ENCODE measurements around the gene STRN.
"Not testable (repeated sequence)": the region's sequence is repeated elsewhere in the genome, so short reads cannot be mapped to it uniquely, and the experiment has no call there.

STRN gene

DNA sequence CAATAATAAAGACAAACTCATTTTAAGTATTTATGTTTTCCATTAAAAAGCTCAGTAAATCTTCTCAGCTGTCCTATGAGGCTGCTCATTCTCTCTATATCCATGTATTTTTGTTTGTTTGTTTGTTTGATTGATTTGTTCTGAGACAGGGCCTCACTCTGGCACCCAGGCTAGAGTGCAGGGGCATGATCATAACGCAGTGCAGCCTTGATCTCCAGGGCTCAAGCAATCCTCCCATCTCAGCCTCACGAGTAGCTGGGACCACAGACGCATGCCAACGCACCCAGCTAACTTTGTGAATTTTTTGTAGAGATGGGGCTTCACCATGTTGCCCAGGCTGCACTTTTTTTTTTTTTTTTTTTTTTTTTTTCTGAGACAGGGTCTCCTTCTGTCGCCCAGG, 5.6 kb downstream of the STRN start:
- TF ChIP-seq, protein P1, sequence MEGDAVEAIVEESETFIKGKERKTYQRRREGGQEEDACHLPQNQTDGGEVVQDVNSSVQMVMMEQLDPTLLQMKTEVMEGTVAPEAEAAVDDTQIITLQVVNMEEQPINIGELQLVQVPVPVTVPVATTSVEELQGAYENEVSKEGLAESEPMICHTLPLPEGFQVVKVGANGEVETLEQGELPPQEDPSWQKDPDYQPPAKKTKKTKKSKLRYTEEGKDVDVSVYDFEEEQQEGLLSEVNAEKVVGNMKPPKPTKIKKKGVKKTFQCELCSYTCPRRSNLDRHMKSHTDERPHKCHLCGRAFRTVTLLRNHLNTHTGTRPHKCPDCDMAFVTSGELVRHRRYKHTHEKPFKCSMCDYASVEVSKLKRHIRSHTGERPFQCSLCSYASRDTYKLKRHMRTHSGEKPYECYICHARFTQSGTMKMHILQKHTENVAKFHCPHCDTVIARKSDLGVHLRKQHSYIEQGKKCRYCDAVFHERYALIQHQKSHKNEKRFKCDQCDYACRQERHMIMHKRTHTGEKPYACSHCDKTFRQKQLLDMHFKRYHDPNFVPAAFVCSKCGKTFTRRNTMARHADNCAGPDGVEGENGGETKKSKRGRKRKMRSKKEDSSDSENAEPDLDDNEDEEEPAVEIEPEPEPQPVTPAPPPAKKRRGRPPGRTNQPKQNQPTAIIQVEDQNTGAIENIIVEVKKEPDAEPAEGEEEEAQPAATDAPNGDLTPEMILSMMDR (IDR thresholded peaks at IDR 0.05; ENCODE audit: low read depth, low read length) = no peak

DNA sequence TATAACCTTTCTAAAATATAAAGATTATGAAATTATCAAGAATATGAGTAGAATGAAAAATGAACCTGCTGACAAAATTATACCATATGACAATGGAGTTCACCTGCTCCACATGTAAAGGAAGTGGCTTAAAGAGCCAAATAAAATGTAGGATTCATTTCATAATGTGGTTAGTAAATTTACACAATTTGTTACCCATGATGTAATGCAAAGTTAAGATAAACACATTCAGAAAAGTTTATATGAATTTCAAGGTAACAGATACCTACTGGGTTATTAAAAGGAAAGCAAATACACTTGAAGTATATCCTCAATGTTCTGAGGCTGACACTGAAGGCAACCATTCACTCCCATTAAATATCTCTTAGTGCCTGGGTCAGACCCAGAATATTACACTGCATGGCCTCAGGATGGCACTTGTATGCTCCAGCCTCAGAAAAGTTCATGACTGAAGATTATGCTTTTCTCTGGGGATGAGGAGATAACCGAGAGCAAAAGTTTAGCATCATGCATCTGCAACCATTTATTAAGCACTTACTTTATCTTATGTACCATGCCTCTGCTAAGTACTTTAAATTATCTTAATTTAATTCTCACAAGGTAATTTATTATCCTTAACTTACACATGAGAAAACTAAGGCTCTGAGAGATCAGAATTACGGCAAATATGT, 6.2 kb downstream of the STRN start:
- TF ChIP-seq, protein P1 (IDR thresholded peaks at IDR 0.05; ENCODE audit: low read depth, low read length) = no peak
- no peak overlapping the region for H3K4me3 ChIP-seq (ENCODE audit: low read depth, low read length)

More for the DNA sequence above, 5.6 kb downstream of the STRN start:
- H3K4me3 ChIP-seq (ENCODE audit: low read depth, low read length) = no peak overlapping the region

DNA sequence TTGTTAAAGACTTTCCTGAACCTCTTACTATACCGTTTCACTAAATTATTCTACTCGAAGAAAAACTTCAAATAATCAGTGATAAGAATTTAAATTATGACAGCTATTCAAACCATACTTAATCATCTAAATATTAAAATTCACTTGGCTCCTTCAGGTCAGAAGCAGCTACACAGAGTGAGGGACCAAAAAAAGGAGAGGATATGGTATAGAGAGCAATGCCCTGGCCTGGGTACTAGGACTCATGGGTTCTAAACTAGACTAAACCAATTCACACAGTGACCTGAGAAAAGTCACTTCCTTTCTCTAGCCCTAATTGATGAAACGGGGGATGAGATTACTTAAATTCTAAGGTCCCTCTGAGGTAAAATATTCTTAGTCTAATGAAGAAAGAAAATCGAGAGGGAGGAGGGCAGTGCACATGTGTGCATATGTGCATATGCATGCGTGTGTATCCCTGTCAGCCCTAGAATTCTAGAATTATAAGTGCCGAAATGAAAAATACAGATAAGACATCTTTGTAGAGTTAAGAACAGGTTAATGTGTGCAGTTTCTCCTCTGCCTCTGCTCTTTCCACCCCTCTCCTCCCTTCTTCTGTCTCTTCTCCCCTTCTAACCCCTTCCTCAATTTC, 11.2 kb downstream of the STRN start:
- TF ChIP-seq, protein P1 (IDR thresholded peaks at IDR 0.05; ENCODE audit: low read depth, low read length) = no peak
- no peak overlapping the region for H3K4me3 ChIP-seq (ENCODE audit: low read depth, low read length)

DNA sequence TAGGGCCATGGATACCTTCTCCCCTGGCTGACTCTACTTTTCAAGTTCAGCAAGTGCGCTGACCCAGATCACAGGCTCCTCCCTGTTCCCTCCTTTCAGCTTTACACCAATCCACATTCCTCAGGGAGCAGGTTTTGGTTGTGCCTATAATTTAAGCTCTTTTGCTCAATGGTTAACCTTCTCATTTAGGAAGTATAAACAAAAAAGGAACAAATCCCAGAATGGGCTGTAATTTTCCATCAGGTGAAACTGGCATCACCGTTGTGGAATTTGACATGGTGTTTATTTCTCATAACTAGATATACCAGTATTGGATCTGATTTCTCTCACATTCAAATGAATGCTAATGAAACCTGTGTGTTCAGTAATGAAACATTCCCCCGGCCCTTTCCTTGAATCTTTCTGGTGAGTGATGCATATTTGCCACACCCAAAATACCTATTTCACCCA, 13.6 kb downstream of the STRN start:
- TF ChIP-seq, protein P1 (IDR thresholded peaks at IDR 0.05; ENCODE audit: low read depth, low read length) = no peak
- no peak overlapping the region for H3K4me3 ChIP-seq (ENCODE audit: low read depth, low read length)

DNA sequence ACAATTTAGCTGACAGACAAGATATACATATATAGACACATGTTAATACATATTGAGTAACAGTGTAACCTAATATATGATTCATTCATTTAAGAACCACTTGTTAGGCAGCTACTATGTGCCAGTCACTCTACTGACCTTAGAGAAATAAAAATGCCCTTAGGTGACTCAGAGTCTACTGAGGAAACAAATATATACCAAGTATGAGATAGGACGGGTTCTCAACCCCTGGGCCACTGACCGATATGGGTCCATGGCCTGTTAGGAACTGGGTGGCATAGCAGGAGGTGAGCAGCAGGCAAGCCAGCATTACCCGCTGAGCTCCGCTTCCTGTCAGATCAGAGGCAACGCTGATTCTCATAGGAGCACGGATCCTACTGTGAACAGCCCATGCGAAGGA, 14.8 kb downstream of the STRN start:
- TF ChIP-seq, protein P1 (IDR thresholded peaks at IDR 0.05; ENCODE audit: low read depth, low read length) = no peak
- H3K4me3 ChIP-seq (ENCODE audit: low read depth, low read length) = no peak overlapping the region

DNA sequence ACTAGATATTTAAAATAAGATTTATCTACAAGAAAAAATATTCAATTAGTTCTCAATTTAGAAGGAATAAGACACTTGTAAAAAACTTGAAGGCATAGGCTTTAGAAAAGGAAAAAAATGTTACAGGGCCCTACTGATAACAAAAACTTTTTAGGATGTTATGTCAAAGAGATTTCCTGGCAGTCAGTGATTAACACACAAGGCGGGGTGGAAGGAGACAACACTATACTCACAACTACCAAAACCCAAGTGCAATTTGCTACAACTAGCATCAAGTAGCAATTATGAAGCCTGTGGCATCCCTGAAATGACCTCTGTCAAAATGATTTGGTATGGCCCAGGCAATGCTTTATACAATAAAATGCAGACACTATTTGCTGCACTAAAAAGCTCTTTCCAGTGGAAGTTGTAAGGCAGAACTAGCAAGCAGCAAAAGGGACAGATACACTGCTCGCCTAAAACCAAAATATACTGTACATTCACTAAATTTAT, 15.3 kb downstream of the STRN start:
- TF ChIP-seq, protein P1 (IDR thresholded peaks at IDR 0.05; ENCODE audit: low read depth, low read length) = no peak
- no peak overlapping the region for H3K4me3 ChIP-seq (ENCODE audit: low read depth, low read length)

DNA sequence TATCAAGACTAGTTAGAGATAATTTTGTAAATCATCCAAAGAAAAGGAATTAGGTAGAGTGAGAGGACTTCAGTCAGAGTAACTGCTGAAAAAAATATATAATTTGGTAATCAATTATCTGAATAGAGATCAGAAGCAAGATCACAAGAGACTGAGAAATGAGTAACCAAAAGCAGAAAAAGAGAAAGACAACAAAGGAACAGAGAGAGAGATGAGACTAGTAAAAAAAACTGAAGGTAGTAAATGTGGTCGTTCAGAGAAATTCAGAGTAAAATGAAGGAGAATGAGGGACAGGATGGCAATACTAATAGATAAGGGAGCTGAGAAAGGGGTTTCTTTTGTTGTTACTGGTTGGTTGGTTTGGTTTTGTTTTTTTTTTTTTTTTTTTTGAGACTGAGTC, 16.5 kb downstream of the STRN start:
- H3K4me3 ChIP-seq (ENCODE audit: low read depth, low read length) = no peak overlapping the region
- TF ChIP-seq, protein P1 (IDR thresholded peaks at IDR 0.05; ENCODE audit: low read depth, low read length) = no peak

DNA sequence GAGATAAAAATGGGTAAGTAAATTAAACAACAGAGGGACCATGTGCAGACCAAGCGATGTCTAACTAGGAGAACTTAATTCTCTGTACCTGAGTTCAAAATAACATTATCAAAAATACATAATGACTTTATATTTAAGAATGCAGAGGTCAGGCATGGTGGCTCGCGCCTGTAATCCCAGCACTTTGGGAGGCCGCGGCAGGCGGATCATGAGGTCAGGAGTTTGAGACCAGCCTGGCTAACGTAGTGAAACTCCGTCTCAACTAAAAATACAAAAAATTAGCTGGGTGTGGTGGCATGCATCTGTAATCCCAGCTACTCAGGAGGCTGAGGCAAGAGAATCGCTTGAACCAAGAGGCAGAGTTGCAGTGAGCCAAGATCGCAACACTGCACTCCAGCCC, 21.1 kb downstream of the STRN start:
- H3K4me3 ChIP-seq (ENCODE audit: low read depth, low read length) = not testable (repeated sequence)
